WTC11 (cell line): Measurements from ENCODE around the gene DMTF1. TPM values are rescaled to one million over a fixed set of nuclear protein-coding genes. Genes with fewer than 3 reads are reported as not detected.

Experiments
- ATAC-seq: fragments of 200-7000 bp; cut with Tn5 transposase; 2 replicates; pipeline ENCODE4 v1.10.0; 2021; ENCODE audit warnings: mild to moderate bottlenecking, moderate library complexity
- CTCF ChIA-PET: fragments of 300-600 bp; sonication (Branson Sonifier 250); formaldehyde crosslinking; loops from one replicate; lab custom pipeline; 2021; ENCODE audit warnings: antibody characterized with exemption; lab: Charles Lee
- POLR2A ChIA-PET: fragments of 350-600 bp; sonication (Branson Sonifier 250); formaldehyde crosslinking; loops from one replicate; lab custom pipeline; 2021; ENCODE audit warnings: antibody characterized with exemption; lab: Charles Lee
- DNase-seq: peaks from one replicate; pipeline ENCODE4 v3.0.0; 2021; ENCODE audit warnings: low spot score
- H3K27ac Mint-ChIP-seq: 2 replicates; pipeline ENCODE4 v1.8.0; 2021; ENCODE audit warnings: mixed read lengths
- H3K27me3 Mint-ChIP-seq: 2 replicates; pipeline ENCODE4 v1.8.0; 2021; ENCODE audit warnings: low read depth, mild to moderate bottlenecking, moderate library complexity, mixed read lengths
- H3K36me3 Mint-ChIP-seq: 2 replicates; pipeline ENCODE4 v1.8.0; 2021; ENCODE audit warnings: mixed read lengths
- H3K4me1 Mint-ChIP-seq: 2 replicates; pipeline ENCODE4 v1.8.0; 2022; ENCODE audit warnings: mixed read lengths
- H3K4me3 Mint-ChIP-seq: 2 replicates; pipeline ENCODE4 v1.8.0; 2021; ENCODE audit warnings: mild to moderate bottlenecking, moderate library complexity, mixed read lengths
- H3K9me3 Mint-ChIP-seq: 2 replicates; pipeline ENCODE4 v1.8.0; 2021; ENCODE audit warnings: mixed read lengths
- AR ChIP-seq: fragments of 250-450 bp; sonication (Bioruptor Pico); IDR thresholded peaks from 2 replicates; pipeline ENCODE4 v1.9.0; 2021; ENCODE audit warnings: mild to moderate bottlenecking
- CDX4 ChIP-seq: fragments of 250-450 bp; sonication (Bioruptor Pico); IDR thresholded peaks from 2 replicates; pipeline ENCODE4 v1.9.0; 2021; ENCODE audit warnings: moderate library complexity, mild to moderate bottlenecking, inconsistent platforms, borderline replicate concordance
- CREM ChIP-seq: sonication (generic); formaldehyde crosslinking; IDR thresholded peaks from 2 replicates; pipeline ENCODE4 v1.8.1; 2022; ENCODE audit warnings: mild to moderate bottlenecking, missing genetic modification reagents, moderate library complexity
- ERG ChIP-seq: fragments of 250-450 bp; sonication (Bioruptor Pico); IDR thresholded peaks from 2 replicates; pipeline ENCODE4 v1.8.0; 2021; ENCODE audit warnings: mild to moderate bottlenecking
- GABPB1 ChIP-seq: sonication (generic); formaldehyde crosslinking; IDR thresholded peaks from 2 replicates; pipeline ENCODE4 v1.8.1; 2023; ENCODE audit warnings: mild to moderate bottlenecking, missing genetic modification reagents
- GTF2I ChIP-seq: fragments of 250-450 bp; sonication (Bioruptor Pico); conservative IDR thresholded peaks from 2 replicates; pipeline ENCODE4 v1.4.0; 2021; ENCODE audit warnings: mild to moderate bottlenecking
- HMGA2 ChIP-seq: fragments of 250-450 bp; sonication (Bioruptor Pico); IDR thresholded peaks from 2 replicates; pipeline ENCODE4 v1.4.0; 2021; ENCODE audit warnings: mild to moderate bottlenecking, moderate library complexity
- JAZF1 ChIP-seq: fragments of 250-450 bp; sonication (Bioruptor Pico); IDR thresholded peaks from 2 replicates; pipeline ENCODE4 v1.9.0; 2021; ENCODE audit warnings: moderate library complexity, mild to moderate bottlenecking, inconsistent platforms
- KAT7 ChIP-seq: sonication (generic); formaldehyde crosslinking; IDR thresholded peaks from 2 replicates; pipeline ENCODE4 v1.8.1; 2023; ENCODE audit warnings: missing genetic modification reagents, mild to moderate bottlenecking, borderline replicate concordance
- MXD4 ChIP-seq: fragments of 250-450 bp; sonication (Bioruptor Pico); IDR thresholded peaks from 2 replicates; pipeline ENCODE4 v1.8.0; 2021; ENCODE audit warnings: mild to moderate bottlenecking, moderate library complexity, borderline replicate concordance
- NFATC4 ChIP-seq: fragments of 250-450 bp; sonication (Bioruptor Pico); IDR thresholded peaks from 2 replicates; pipeline ENCODE4 v1.9.0; 2021; ENCODE audit warnings: mild to moderate bottlenecking
- NR2C2 ChIP-seq: sonication (generic); formaldehyde crosslinking; IDR thresholded peaks from 2 replicates; pipeline ENCODE4 v1.8.0; 2022; ENCODE audit warnings: mild to moderate bottlenecking, missing genetic modification reagents
- PRDM15 ChIP-seq: sonication (generic); formaldehyde crosslinking; IDR thresholded peaks from 2 replicates; pipeline ENCODE4 v1.8.0; 2022; ENCODE audit warnings: missing genetic modification reagents
- PREB ChIP-seq: sonication (generic); formaldehyde crosslinking; IDR thresholded peaks from 2 replicates; pipeline ENCODE4 v1.8.1; 2022; ENCODE audit warnings: mild to moderate bottlenecking, missing genetic modification reagents, moderate library complexity, borderline replicate concordance
- SMAD3 ChIP-seq: sonication (generic); formaldehyde crosslinking; IDR thresholded peaks from 2 replicates; pipeline ENCODE4 v1.8.0; 2022; ENCODE audit warnings: missing genetic modification reagents, mild to moderate bottlenecking, borderline replicate concordance
- TEAD4 ChIP-seq: sonication (generic); formaldehyde crosslinking; IDR thresholded peaks from 2 replicates; pipeline ENCODE4 v1.8.0; 2022; ENCODE audit warnings: mild to moderate bottlenecking, missing genetic modification reagents
- ZNF121 ChIP-seq: sonication (generic); formaldehyde crosslinking; IDR thresholded peaks from 2 replicates; pipeline ENCODE4 v1.8.0; 2023; ENCODE audit warnings: missing genetic modification reagents
- ZNF263 ChIP-seq: sonication (generic); formaldehyde crosslinking; IDR thresholded peaks from 2 replicates; pipeline ENCODE4 v1.8.1; 2022; ENCODE audit warnings: low read depth, mild to moderate bottlenecking, moderate library complexity, missing genetic modification reagents
- ZNF425 ChIP-seq: fragments of 250-450 bp; sonication (Bioruptor Pico); conservative IDR thresholded peaks from 2 replicates; pipeline ENCODE4 v1.9.0; 2021; ENCODE audit warnings: mild to moderate bottlenecking
- ZSCAN18 ChIP-seq: fragments of 250-450 bp; sonication (Bioruptor Pico); IDR thresholded peaks from 2 replicates; pipeline ENCODE4 v2.1.2; 2022; ENCODE audit warnings: mild to moderate bottlenecking, moderate library complexity
- total RNA-seq: library from RNA; stranded (reverse); gene quantifications from 3 replicates; pipeline ENCODE4 v1.2.3, GENCODE V29; 2021

DMTF1 gene
- total RNA-seq, 1 experiment from 2014 or later = 79.3 TPM

GRCh38 chr7:87123105-87123504 lies 29.1 kb upstream of the DMTF1 start:
- no peaks in the 10 kb centered on the region for H3K27me3 Mint-ChIP-seq
- ChIA-PET POLR2A (no interaction called here), CTCF (no interaction called here)
- no peak for ATAC-seq
- no peak overlapping the region for H3K4me3 Mint-ChIP-seq
- H3K27ac Mint-ChIP-seq = no peak overlapping the region
- no peaks in the 10 kb centered on the region for H3K9me3 Mint-ChIP-seq
- H3K4me1 Mint-ChIP-seq = peaks cover 5% of the 10 kb centered on the region; the same call in 1 of the 2 replicates
- H3K36me3 Mint-ChIP-seq = no peaks in the 10 kb centered on the region
- TF ChIP-seq KAT7 (CRISPR knock-in tag) (no peak), PRDM15 (CRISPR knock-in tag) (no peak), ZSCAN18 (CRISPR knock-in tag) (no peak), TEAD4 (CRISPR knock-in tag) (no peak), GABPB1 (CRISPR knock-in tag) (no peak), SMAD3 (CRISPR knock-in tag) (no peak), MXD4 (CRISPR knock-in tag) (no peak), GTF2I (CRISPR knock-in tag) (no peak)
- no peak for DNase-seq

GRCh38 chr7:87127019-87127418 lies 25.2 kb upstream of the DMTF1 start:
- POLR2A ChIA-PET = no interaction called here
- no peaks in the 10 kb centered on the region for H3K9me3 Mint-ChIP-seq
- ATAC-seq (no peak), DNase-seq (no peak)
- no peak overlapping the region for H3K4me3 Mint-ChIP-seq
- CTCF ChIA-PET = no interaction called here
- H3K4me1 Mint-ChIP-seq = peaks cover 31% of the 10 kb centered on the region
- H3K27ac Mint-ChIP-seq = no peak overlapping the region
- H3K27me3 Mint-ChIP-seq = no peaks in the 10 kb centered on the region
- no peaks in the 10 kb centered on the region for H3K36me3 Mint-ChIP-seq
- TF ChIP-seq NR2C2 = no peak
- no peak for TF ChIP-seq ZSCAN18 (CRISPR knock-in tag)
- TF ChIP-seq ZNF425 (CRISPR knock-in tag) = no peak
- no peak for TF ChIP-seq NFATC4
- TF ChIP-seq HMGA2 (CRISPR knock-in tag) = no peak
- no peak for TF ChIP-seq CREM
- no peak for TF ChIP-seq SMAD3 (CRISPR knock-in tag)
- no peak for TF ChIP-seq JAZF1 (CRISPR knock-in tag)
- no peak for TF ChIP-seq PREB
- TF ChIP-seq ZNF263 (CRISPR knock-in tag) = no peak
- no peak for TF ChIP-seq ZNF121 (CRISPR knock-in tag)
- TF ChIP-seq CDX4 = no peak
- no peak for TF ChIP-seq AR
- TF ChIP-seq ERG = no peak
